SJSA1 (cell line): ENCODE results near the gene PASK. TPM values are rescaled to one million over a fixed set of nuclear protein-coding genes. Genes with fewer than 3 reads are reported as not detected.

Experiments used
- DNase-seq, 2 experiments: peaks; one replicate each; pipeline ENCODE4 v3.0.0-alpha.2; 2015 to 2020; ENCODE audit warnings: low spot score in 2 of 2, low read depth in 1 of 2
- H3K27ac ChIP-seq: fragments of 250-450 bp; sonication (Bioruptor Pico); 2 replicates; pipeline ENCODE4 v1.5.1; 2020; ENCODE audit warnings: mild to moderate bottlenecking, moderate library complexity
- H3K27me3 ChIP-seq: fragments of 250-450 bp; sonication (Bioruptor Pico); replicated peaks from 2 replicates; pipeline ENCODE4 v1.5.1; 2020; ENCODE audit warnings: mild to moderate bottlenecking, moderate library complexity
- H3K36me3 ChIP-seq: fragments of 250-450 bp; sonication (Bioruptor Pico); 2 replicates; pipeline ENCODE4 v1.5.1; 2020; ENCODE audit warnings: mild to moderate bottlenecking
- H3K4me1 ChIP-seq: fragments of 250-450 bp; sonication (Bioruptor Pico); replicated peaks from 2 replicates; pipeline ENCODE4 v1.6.1; 2021; ENCODE audit warnings: mild to moderate bottlenecking
- H3K4me3 ChIP-seq: fragments of 250-450 bp; sonication (Bioruptor Pico); 2 replicates; pipeline ENCODE4 v1.5.1; 2020; ENCODE audit warnings: mild to moderate bottlenecking
- H3K9me3 ChIP-seq: fragments of 250-450 bp; sonication (Bioruptor Pico); replicated peaks from 2 replicates; pipeline ENCODE4 v1.5.1; 2020; ENCODE audit warnings: mild to moderate bottlenecking
- total RNA-seq: library from RNA; depleted of rRNA; stranded (reverse); fragments of >200 nt; shearing (Covaris generic); gene quantifications from 2 replicates; pipeline ENCODE4 v1.2.3, GENCODE V29; 2014

The PASK gene
- total RNA-seq, 1 experiment from 2014 or later: 14.1 TPM

- Histone ChIP-seq H3K9me3 (no peaks in the 10 kb centered on the region), H3K36me3 (peaks cover 23% of the 10 kb centered on the region), H3K4me3 (peak overlapping the region; percentile 77), H3K27ac (no peak overlapping the region), H3K4me1 (peaks cover 26% of the 10 kb centered on the region), H3K27me3 (no peaks in the 10 kb centered on the region)
- DNase-seq: no peak
These were observed 1.0 kb downstream of the PASK start for GRCh38 chr2:241148239-241148638.

GRCh38 chr2:241147336-241147735 lies 1.9 kb downstream of the PASK start:
- Histone ChIP-seq H3K36me3 (peaks cover 15% of the 10 kb centered on the region), H3K4me3 (no peak overlapping the region), H3K27me3 (no peaks in the 10 kb centered on the region), H3K27ac (no peak overlapping the region), H3K9me3 (no peaks in the 10 kb centered on the region), H3K4me1 (peaks cover 23% of the 10 kb centered on the region)
- no peak for DNase-seq

- no peak overlapping the region for H3K4me3 ChIP-seq
- DNase-seq: no peak
- no peaks in the 10 kb centered on the region for H3K27me3 ChIP-seq
- H3K9me3 ChIP-seq: no peaks in the 10 kb centered on the region
- H3K4me1 ChIP-seq: peaks cover 13% of the 10 kb centered on the region
- H3K36me3 ChIP-seq: peaks cover 19% of the 10 kb centered on the region
- no peak overlapping the region for H3K27ac ChIP-seq
These were observed 3.0 kb downstream of the PASK start for GRCh38 chr2:241146286-241146685.

- no peak overlapping the region for H3K4me3 ChIP-seq
- H3K27me3 ChIP-seq: no peaks in the 10 kb centered on the region
- DNase-seq: no peak
- no peaks in the 10 kb centered on the region for H3K9me3 ChIP-seq
- no peak overlapping the region for H3K27ac ChIP-seq
- H3K4me1 ChIP-seq: peaks cover 36% of the 10 kb centered on the region
- peaks cover 36% of the 10 kb centered on the region for H3K36me3 ChIP-seq
These were observed 6.7 kb downstream of the PASK start for GRCh38 chr2:241142593-241142992.

- peaks cover 38% of the 10 kb centered on the region for H3K36me3 ChIP-seq
- no peaks in the 10 kb centered on the region for H3K27me3 ChIP-seq
- H3K9me3 ChIP-seq: no peaks in the 10 kb centered on the region
- H3K27ac ChIP-seq: no peak overlapping the region
- peaks cover 42% of the 10 kb centered on the region for H3K4me1 ChIP-seq
- H3K4me3 ChIP-seq: no peak overlapping the region
- no peak for DNase-seq
These were observed 7.2 kb downstream of the PASK start for GRCh38 chr2:241142063-241142462.

GRCh38 chr2:241141214-241141770 lies 8.0 kb downstream of the PASK start:
- Histone ChIP-seq H3K27ac (no peak overlapping the region), H3K36me3 (peaks cover 45% of the 10 kb centered on the region), H3K4me1 (peaks cover 47% of the 10 kb centered on the region), H3K9me3 (no peaks in the 10 kb centered on the region), H3K4me3 (no peak overlapping the region), H3K27me3 (no peaks in the 10 kb centered on the region)
- no peak for DNase-seq

GRCh38 chr2:241140445-241140840 lies 8.8 kb downstream of the PASK start:
- no peaks in the 10 kb centered on the region for H3K27me3 ChIP-seq
- no peaks in the 10 kb centered on the region for H3K9me3 ChIP-seq
- H3K27ac ChIP-seq: no peak overlapping the region; the same call in 1 of the 2 replicates
- no peak overlapping the region for H3K4me3 ChIP-seq
- peaks cover 54% of the 10 kb centered on the region for H3K36me3 ChIP-seq
- H3K4me1 ChIP-seq: peaks cover 47% of the 10 kb centered on the region
- DNase-seq: peak in 1 of 2 experiments; percentile 40

- H3K9me3 ChIP-seq: no peaks in the 10 kb centered on the region
- H3K27ac ChIP-seq: peak overlapping the region; percentile 7; the same call in 1 of the 2 replicates
- H3K4me1 ChIP-seq: peaks cover 47% of the 10 kb centered on the region
- peak; percentile 88 to 92 for DNase-seq
- H3K4me3 ChIP-seq: no peak overlapping the region
- no peaks in the 10 kb centered on the region for H3K27me3 ChIP-seq
- H3K36me3 ChIP-seq: peaks cover 60% of the 10 kb centered on the region
These were observed 9.5 kb downstream of the PASK start for GRCh38 chr2:241139531-241140444.

GRCh38 chr2:241138471-241138870 lies 10.8 kb downstream of the PASK start:
- Histone ChIP-seq H3K27me3 (no peaks in the 10 kb centered on the region), H3K4me3 (no peak overlapping the region), H3K36me3 (peaks cover 66% of the 10 kb centered on the region), H3K4me1 (peaks cover 47% of the 10 kb centered on the region), H3K9me3 (no peaks in the 10 kb centered on the region), H3K27ac (no peak overlapping the region; the same call in 1 of the 2 replicates)
- no peak for DNase-seq

GRCh38 chr2:241137276-241138190 lies 11.7 kb downstream of the PASK start:
- Histone ChIP-seq H3K4me3 (no peak overlapping the region), H3K36me3 (peaks cover 74% of the 10 kb centered on the region), H3K27me3 (no peaks in the 10 kb centered on the region), H3K27ac (peak overlapping the region; percentile 33), H3K9me3 (no peaks in the 10 kb centered on the region), H3K4me1 (peaks cover 47% of the 10 kb centered on the region)
- peak; percentile 82 to 89 for DNase-seq

GRCh38 chr2:241136661-241137260 lies 12.5 kb downstream of the PASK start:
- Histone ChIP-seq H3K27me3 (no peaks in the 10 kb centered on the region), H3K36me3 (peaks cover 70% of the 10 kb centered on the region), H3K27ac (peak overlapping the region; percentile 17; the same call in 1 of the 2 replicates), H3K4me1 (peaks cover 47% of the 10 kb centered on the region), H3K4me3 (no peak overlapping the region), H3K9me3 (no peaks in the 10 kb centered on the region)
- no peak for DNase-seq

GRCh38 chr2:241136191-241136590 lies 13.1 kb downstream of the PASK start:
- Histone ChIP-seq H3K27me3 (no peaks in the 10 kb centered on the region), H3K27ac (no peak overlapping the region), H3K4me1 (peaks cover 47% of the 10 kb centered on the region), H3K9me3 (no peaks in the 10 kb centered on the region), H3K36me3 (peaks cover 67% of the 10 kb centered on the region), H3K4me3 (no peak overlapping the region)
- no peak for DNase-seq

GRCh38 chr2:241135737-241136136 lies 13.5 kb downstream of the PASK start:
- Histone ChIP-seq H3K27ac (no peak overlapping the region), H3K4me3 (no peak overlapping the region), H3K4me1 (peaks cover 42% of the 10 kb centered on the region), H3K27me3 (no peaks in the 10 kb centered on the region), H3K9me3 (no peaks in the 10 kb centered on the region), H3K36me3 (peaks cover 62% of the 10 kb centered on the region)
- no peak for DNase-seq
